HCT116 (cell line): ENCODE data around the gene TMTC2.

Source experiments
- EZH2 ChIP-seq: fragments of 200-600 bp; sonication (generic); IDR thresholded peaks from 2 replicates; pipeline ENCODE4 v1.6.1; 2017; ENCODE audit warnings: antibody characterized with exemption, mixed run types
- JUND ChIP-seq: IDR thresholded peaks from 2 replicates; pipeline ENCODE4 v1.6.1; 2012

GRCh38 chr12:83161456-83161855 lies 474.8 kb downstream of the TMTC2 start:
- TF ChIP-seq JUND = no peak
- TF ChIP-seq EZH2 = no peak
